RPMI8226 (cell line): ENCODE data around the gene LRRN2.
"Not testable (repeated sequence)": the region's sequence is repeated elsewhere in the genome, so short reads cannot be mapped to it uniquely, and the experiment has no call there.

ENCODE experiments used
- DNase-seq: peaks from one replicate; pipeline ENCODE4 v3.0.0-alpha.2; 2015

The LRRN2 gene

GRCh38 chr1:204685236-204686006 is at the start of gene LRRN2:
TSS of gene LRRN2 (minus strand) at chr1:204685738. CDS start at chr1:204619992, 65,746 bp downstream.
- peak; percentile 61 for DNase-seq

GRCh38 chr1:204735042-204735441 is 49.5 kb upstream of the LRRN2 start:
- no peak for DNase-seq

- no peak for DNase-seq
Observed at GRCh38 chr1:204733869-204734596, 48.5 kb upstream of the LRRN2 start.

- DNase-seq: no peak
Observed at GRCh38 chr1:204733289-204733688, 47.8 kb upstream of the LRRN2 start.

- no peak for DNase-seq
Observed at GRCh38 chr1:204731985-204732575, 46.5 kb upstream of the LRRN2 start.

GRCh38 chr1:204731509-204731908 is 46.0 kb upstream of the LRRN2 start:
- no peak for DNase-seq

GRCh38 chr1:204730826-204731459 is 45.4 kb upstream of the LRRN2 start:
- DNase-seq: no peak

GRCh38 chr1:204729516-204729915 is 44.0 kb upstream of the LRRN2 start:
- no peak for DNase-seq

GRCh38 chr1:204728456-204728855 is 42.9 kb upstream of the LRRN2 start:
- DNase-seq: no peak

- DNase-seq: no peak
Observed at GRCh38 chr1:204728045-204728444, 42.5 kb upstream of the LRRN2 start.

- not testable (repeated sequence) for DNase-seq
Observed at GRCh38 chr1:204727438-204727837, 41.9 kb upstream of the LRRN2 start.

GRCh38 chr1:204726478-204726877 is 40.9 kb upstream of the LRRN2 start:
- no peak for DNase-seq

GRCh38 chr1:204725821-204726448 is 40.4 kb upstream of the LRRN2 start:
- no peak for DNase-seq

- peak; percentile 76 for DNase-seq
Observed at GRCh38 chr1:204723131-204723787, 37.7 kb upstream of the LRRN2 start.

- DNase-seq: no peak
Observed at GRCh38 chr1:204721373-204722055, 36.0 kb upstream of the LRRN2 start.

GRCh38 chr1:204716660-204717059 is 31.1 kb upstream of the LRRN2 start:
- DNase-seq: no peak

GRCh38 chr1:204714861-204715511 is 29.4 kb upstream of the LRRN2 start:
- no peak for DNase-seq

- no peak for DNase-seq
Observed at GRCh38 chr1:204714194-204714860, 28.8 kb upstream of the LRRN2 start.

- no peak for DNase-seq
Observed at GRCh38 chr1:204713541-204713940, 28.0 kb upstream of the LRRN2 start.

- DNase-seq: no peak
Observed at GRCh38 chr1:204712708-204713430, 27.3 kb upstream of the LRRN2 start.
